Stromal cell of bone marrow (primary cell): ENCODE data around the gene AFAP1L1.
"Not testable (repeated sequence)": the region's sequence is repeated elsewhere in the genome, so short reads cannot be mapped to it uniquely, and the experiment has no call there.

Source experiments
- DNase-seq: peaks from one replicate; pipeline ENCODE4 v3.0.0-alpha.2; 2012; ENCODE audit warnings: low read depth

The AFAP1L1 gene

DNA sequence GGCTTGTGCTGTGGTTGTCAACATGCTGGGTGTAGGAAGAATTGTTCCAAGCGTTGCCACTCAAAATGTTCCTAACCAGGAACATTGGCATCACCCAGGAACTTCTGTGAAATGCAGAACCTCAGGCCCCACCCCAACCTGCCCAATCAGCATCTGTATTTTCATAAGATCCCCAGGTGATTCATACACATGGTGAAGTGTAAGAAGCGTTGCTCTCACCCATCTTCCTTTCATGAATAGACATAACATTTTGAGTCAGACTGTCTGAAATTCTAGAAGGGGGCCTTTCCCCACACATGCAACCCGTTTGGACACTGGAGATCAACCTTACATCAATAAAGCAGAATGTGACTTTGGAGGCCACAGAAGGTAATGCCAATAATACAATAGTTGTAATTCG lies 9.3 kb upstream of the AFAP1L1 start:
- no peak for DNase-seq

- no peak for DNase-seq
Measured at GRCh38 chr5:149264439-149265067, 7.1 kb upstream of the AFAP1L1 start.

DNA sequence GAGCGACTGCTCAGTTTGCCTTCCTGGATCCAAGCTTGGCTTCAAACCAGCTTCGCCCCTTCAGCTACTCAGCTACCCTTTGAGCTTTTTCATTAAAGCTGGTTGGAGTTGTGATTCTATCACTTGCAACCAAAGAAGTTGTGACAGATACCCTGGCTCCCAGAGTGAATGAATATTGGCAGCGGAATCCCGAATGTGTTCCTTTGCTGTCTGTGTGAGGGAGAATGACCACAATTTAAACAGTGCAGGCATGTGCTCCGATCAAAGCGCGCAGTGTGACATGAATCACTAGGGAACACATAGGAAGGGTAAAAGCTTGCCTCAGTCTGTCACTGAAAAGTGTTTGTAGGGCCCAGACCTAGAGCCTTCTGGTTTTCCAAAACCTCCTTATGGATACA lies 6.6 kb upstream of the AFAP1L1 start:
- no peak for DNase-seq

GRCh38 chr5:149265597-149265996 lies 6.1 kb upstream of the AFAP1L1 start:
- DNase-seq, result peak; percentile 41

- DNase-seq, result no peak
Measured at GRCh38 chr5:149267241-149267973, 4.3 kb upstream of the AFAP1L1 start.

- peak; percentile 38 for DNase-seq
Measured at GRCh38 chr5:149268928-149269557, 2.6 kb upstream of the AFAP1L1 start.

DNA sequence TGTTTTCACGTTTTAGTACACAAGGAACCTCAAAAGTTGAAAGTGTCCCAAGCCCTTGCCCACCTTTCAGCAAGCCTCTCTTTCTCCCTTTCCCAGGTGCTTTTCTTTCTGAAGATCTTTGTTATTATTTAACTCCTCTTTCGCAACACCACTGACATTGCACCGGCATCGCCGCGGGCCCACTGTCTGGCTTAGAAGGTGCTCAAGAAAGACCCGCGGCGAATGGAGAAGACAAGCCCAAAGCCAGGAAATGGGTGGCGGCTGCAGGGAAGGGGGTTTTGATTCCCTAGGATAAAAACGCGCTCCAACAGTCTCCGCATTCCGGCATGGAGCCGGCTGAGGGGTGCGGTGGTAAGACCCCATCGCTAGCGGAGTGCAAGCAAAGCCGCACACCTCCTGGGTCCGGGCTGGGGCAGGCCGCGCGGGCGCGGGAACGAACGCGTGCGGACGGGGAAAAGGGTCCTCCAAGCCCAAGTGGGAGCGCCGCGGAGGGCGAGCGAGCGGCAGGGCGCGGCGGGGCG lies 404 bp upstream of the AFAP1L1 start:
- no peak for DNase-seq

DNA sequence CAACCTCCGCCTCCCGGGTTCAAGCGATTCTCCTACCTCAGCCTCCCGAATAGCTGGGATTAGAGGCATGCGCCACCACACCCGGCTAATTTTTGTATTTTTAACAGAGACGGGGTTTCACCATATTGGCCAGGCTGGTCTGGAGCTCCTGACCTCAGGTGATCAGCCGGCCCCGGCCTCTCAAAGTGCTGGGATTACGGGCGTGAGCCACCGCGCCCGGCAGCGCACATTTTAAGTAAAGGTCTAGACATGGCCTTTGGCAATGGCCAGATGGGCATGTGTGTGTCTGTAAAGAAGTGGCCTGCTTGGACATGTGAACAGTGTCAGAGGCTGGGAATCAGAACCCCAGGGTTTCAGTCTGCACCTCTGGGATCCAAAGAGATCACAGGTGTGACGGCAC lies 1.1 kb downstream of the AFAP1L1 start:
- not testable (repeated sequence) for DNase-seq

DNA sequence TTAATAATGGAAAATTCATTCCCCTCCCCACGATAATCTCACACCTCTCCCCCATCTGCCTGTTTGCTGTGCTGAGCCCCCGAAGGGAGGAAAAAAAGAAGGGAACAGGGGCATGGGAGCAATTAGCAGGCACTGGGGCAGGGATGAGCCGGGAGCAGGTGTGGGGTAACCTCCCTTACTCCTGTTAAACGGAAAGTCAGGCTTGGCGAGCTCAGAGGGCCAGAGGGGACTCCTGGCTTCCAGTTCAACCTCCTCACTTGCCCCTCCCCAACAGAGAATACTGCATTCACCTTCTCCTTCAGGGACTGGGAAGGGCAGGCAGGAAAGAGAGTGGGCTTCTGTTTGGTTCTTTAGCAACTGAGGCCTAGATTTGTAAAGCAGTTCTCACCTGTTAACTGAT lies 1.6 kb downstream of the AFAP1L1 start:
- no peak for DNase-seq

DNA sequence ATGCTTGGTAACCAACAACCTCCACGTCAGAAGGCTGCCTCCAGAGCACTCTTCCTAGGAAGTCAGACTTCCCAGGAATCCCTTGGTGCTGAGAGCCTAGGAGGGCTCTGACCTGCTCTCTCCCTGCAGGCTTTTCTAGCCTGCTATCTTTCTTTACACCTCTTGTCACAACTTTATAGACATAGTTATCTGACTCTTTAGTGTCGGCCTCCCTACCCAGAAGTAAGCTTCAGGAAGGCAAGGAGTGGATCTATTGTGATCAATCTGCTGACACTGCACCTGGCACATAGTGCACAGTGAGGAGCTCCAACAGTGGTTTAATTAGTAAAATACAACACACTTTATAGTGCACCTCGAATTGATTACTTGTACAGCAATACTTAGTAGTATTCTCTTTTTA lies 2.3 kb downstream of the AFAP1L1 start:
- no peak for DNase-seq

- peak; percentile 47 for DNase-seq
Measured at GRCh38 chr5:149274939-149275338, 3.3 kb downstream of the AFAP1L1 start.

DNA sequence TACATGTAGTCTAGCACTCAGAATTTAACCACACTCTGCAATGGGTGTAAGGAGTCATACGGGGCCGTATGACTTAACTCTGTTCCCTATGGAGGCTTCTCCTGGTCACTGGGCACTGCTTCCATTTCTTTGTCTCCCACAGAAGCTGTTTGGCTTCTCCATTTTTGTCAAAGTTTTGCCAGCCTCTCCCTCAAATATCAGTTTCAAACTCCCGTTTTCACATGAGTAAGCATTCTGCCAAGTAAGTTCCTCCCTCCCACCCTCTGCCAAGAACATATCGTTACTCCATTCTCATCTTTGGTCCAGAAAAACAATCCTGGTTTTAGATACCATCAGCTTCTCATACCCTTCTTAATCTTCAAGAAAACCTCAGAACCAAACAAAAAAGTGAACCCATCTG lies 6.1 kb downstream of the AFAP1L1 start:
- no peak for DNase-seq

DNA sequence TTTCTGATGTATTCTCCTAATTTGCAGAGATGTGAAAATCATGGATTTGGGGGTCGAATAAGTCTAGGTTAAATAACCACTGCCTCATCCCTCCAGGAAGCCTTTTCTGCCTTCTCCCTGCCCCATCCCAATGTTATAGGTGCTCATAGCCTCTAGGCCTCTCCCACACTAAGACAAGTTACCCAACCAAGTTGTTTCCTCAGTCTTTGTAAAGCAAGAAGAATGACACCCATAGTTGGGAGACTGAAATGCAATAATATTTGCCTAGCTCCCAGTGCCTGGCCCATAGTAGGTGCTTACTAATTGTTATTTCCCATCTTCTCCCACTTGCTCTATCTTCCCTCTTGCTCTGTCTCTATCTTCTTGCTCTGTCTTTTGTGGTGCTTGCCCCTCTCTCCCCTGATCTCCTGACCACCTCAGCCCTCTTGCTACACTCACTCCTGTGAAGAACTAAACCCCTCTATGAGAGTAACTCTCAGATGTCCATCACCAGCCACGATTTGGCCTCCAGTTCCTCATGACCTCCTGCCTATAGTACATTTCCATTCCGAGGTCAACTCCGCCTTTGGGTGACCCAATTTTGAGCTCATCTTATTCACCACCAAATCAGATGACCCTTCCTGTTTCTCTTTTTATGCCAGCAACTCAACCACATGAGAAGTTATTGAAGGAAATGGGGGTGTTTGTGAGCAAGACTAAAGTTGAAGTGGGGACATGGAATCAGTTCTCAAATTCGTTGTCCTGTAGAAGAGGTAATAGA lies 7.0 kb downstream of the AFAP1L1 start:
- no peak for DNase-seq

- DNase-seq, result no peak
Measured at GRCh38 chr5:149279661-149280060, 8.0 kb downstream of the AFAP1L1 start.

GRCh38 chr5:149280124-149280523 lies 8.5 kb downstream of the AFAP1L1 start:
- DNase-seq, result no peak

DNA sequence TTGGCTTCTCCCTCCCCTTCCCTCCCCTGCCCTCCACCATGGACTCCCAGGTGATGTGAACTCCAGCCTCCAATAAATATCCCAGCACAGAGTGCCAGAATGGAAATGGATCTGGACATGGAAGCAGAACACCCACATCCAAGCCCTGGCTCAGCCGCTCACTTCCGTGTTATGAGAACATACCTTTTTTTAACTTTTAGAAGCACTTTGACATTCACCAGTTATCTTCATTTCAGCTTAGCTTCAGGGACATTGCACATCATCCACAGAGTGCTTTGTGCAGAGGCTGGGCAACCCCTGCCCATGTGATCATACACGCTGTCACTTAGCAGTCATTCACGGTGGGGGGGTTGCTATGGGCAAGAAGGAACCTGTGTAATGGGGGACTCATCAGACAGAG lies 9.1 kb downstream of the AFAP1L1 start:
- no peak for DNase-seq

- DNase-seq, result no peak
Measured at GRCh38 chr5:149282027-149282965, 10.6 kb downstream of the AFAP1L1 start.

GRCh38 chr5:149282966-149283332 lies 11.3 kb downstream of the AFAP1L1 start:
- no peak for DNase-seq

DNA sequence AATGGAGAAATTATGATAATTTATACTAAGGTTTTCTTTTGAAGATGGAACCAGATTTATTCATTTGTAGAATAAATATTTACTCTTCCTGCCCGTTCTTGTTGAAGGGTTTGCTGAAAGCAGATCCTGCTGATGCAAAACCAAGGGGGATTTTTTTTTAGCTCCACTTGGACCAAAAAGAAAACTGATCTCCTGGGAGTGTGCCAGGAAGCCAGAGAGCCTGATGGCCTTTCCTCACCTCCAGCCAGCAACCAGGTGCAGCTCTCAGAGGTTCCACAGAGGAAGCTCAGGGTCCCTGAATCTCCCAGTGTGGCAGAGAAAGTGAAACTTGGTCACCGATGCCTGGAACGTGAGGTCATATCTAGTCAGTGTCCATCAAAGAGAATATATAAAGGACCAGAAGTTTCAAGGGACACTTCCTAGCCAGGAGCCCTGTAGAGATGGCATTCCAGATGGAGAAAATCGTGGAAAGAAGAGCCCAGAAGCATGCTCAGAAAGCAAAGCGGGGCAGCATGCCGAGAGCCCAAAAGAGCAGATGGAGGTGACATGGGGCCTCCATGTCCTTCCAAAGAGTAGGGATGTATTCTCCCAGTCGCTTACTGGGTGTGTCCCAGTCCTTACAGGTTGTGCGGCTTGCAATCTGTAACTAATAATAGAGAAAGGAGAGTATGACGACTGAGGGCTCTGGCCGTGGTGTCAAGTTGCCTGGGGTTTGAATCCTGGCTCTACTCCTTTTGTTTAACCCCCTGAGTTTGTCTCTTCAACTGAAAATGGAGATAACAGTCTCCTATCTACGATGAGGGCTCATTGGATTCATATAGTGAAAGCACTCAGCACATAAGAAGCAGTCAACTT lies 12.2 kb downstream of the AFAP1L1 start:
- no peak for DNase-seq

DNA sequence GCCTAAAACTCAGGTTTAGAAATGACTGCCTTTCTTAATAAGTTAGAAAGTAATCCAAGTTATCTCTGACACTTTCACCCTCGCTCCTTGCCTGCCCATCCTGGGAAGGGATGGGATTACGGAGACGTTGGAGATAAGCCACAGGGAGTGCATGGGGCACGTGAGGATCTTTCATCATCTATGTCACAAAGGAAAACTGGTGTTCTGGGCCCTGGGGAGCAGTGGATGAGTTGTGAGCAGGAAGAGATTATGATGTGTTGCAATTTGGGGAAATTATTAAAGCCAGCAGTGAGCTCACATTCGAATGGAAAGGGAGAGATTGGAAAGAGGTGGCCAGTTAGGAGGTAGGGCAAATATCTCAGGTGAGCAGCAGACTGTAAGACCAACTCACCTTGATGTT lies 12.8 kb downstream of the AFAP1L1 start:
- peak; percentile 57 for DNase-seq
